ENCODE measurements around the gene SVOPL. TPM values are rescaled to one million over a fixed set of nuclear protein-coding genes. Genes with fewer than 3 reads are reported as not detected.

Gene SVOPL
- total RNA-seq, 2 donors from 2014 or later = not detected

DNA sequence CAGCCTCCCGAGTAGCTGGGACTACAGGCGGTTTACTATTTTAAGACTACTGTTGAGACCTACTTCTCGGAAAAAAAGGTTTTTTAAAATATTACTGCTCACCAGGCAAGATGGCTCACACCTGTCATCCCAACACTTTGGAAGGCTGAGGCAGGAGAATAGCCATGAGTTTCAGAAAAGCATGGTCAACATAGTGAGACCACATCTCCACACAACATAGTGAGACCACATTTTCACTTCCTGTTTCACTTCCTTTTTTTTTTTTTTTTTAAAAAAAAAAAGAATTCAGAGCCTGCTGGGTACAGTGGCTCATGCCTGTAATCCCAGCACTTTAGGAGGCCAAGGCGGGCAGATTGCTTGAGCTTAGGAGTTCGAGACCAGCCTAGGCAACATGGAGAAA is 46.5 kb downstream of the SVOPL start:
- WGBS, 2 donors = 88 to 90% methylated on average over 5 of the region's 5 CpGs
- Histone ChIP-seq H3K4me1 (no peaks in the 10 kb centered on the region), H3K36me3 (replicated peaks in 1 of 2; ENCODE audit: insufficient read depth in 1 of 2, low read depth in 2 of 2) (no peaks in the 10 kb centered on the region), H3K27ac (no peak overlapping the region), H3K4me3 (no peak overlapping the region), H3K27me3 (no peaks in the 10 kb centered on the region), H3K9me3 (no peaks in the 10 kb centered on the region)
- DNase-seq (no peak), ATAC-seq (no peak)
- intact Hi-C loops (cut with DNase I) = no loop called here
- TF ChIP-seq, protein P1, sequence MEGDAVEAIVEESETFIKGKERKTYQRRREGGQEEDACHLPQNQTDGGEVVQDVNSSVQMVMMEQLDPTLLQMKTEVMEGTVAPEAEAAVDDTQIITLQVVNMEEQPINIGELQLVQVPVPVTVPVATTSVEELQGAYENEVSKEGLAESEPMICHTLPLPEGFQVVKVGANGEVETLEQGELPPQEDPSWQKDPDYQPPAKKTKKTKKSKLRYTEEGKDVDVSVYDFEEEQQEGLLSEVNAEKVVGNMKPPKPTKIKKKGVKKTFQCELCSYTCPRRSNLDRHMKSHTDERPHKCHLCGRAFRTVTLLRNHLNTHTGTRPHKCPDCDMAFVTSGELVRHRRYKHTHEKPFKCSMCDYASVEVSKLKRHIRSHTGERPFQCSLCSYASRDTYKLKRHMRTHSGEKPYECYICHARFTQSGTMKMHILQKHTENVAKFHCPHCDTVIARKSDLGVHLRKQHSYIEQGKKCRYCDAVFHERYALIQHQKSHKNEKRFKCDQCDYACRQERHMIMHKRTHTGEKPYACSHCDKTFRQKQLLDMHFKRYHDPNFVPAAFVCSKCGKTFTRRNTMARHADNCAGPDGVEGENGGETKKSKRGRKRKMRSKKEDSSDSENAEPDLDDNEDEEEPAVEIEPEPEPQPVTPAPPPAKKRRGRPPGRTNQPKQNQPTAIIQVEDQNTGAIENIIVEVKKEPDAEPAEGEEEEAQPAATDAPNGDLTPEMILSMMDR (IDR thresholded peaks at IDR 0.05) = no peak
- TF ChIP-seq POLR2A (IDR thresholded peaks at IDR 0.05) = no peak

DNA sequence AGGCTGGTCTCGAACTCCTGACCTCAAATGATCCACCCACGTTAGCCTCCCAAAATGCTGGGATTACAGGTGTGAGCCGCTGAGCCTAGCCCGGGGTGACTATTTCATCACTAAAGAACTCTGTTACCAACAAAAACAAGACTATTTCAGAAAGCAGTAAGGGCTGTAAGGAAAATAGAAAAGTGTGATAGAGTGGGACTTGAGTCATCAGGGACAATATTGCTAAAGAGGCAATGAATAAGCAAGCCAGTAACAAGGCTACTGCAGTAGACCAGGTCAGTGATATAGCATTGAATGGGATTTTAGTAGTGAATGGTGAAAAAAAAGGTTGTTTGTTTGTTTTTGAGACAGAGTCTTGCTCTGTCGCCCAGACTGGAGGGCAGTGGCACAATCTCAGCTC is 51.7 kb downstream of the SVOPL start:
- no peak overlapping the region for H3K4me3 ChIP-seq
- WGBS, 2 donors = 81 to 84% methylated on average over 5 of the region's 5 CpGs
- no peak overlapping the region for H3K27ac ChIP-seq
- DNase-seq (no peak), ATAC-seq (no peak)
- intact Hi-C loops (cut with DNase I) = no loop called here
- H3K36me3 ChIP-seq (replicated peaks in 1 of 2; ENCODE audit: insufficient read depth in 1 of 2, low read depth in 2 of 2) = no peaks in the 10 kb centered on the region
- H3K9me3 ChIP-seq = no peaks in the 10 kb centered on the region
- TF ChIP-seq POLR2A (IDR thresholded peaks at IDR 0.05) = no peak
- TF ChIP-seq, protein P1 (IDR thresholded peaks at IDR 0.05) = no peak
- no peaks in the 10 kb centered on the region for H3K4me1 ChIP-seq
- H3K27me3 ChIP-seq = no peaks in the 10 kb centered on the region

DNA sequence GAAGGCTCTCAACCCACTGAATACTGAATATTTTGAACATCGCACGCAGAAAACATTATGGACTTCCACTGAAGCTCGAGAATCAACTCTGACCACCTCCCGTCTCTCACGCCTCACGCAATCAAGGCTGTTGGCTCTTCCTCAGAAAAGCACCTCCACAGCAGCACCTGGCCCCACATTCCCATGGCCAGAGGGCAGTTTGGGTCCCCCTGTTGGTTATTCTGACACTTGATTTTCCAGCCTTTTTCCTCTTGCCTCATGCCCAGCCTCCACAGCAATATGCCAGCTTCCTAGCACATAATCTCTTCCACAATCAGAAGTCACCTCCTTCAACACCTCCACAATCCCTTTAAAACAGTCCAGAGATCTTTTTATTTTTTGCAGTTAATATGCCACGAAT is 55.9 kb downstream of the SVOPL start:
- no peak for ATAC-seq
- 81 to 84% methylated on average over 7 of the region's 7 CpGs for WGBS, 2 donors
- intact Hi-C loops (cut with DNase I) = no loop called here

DNA sequence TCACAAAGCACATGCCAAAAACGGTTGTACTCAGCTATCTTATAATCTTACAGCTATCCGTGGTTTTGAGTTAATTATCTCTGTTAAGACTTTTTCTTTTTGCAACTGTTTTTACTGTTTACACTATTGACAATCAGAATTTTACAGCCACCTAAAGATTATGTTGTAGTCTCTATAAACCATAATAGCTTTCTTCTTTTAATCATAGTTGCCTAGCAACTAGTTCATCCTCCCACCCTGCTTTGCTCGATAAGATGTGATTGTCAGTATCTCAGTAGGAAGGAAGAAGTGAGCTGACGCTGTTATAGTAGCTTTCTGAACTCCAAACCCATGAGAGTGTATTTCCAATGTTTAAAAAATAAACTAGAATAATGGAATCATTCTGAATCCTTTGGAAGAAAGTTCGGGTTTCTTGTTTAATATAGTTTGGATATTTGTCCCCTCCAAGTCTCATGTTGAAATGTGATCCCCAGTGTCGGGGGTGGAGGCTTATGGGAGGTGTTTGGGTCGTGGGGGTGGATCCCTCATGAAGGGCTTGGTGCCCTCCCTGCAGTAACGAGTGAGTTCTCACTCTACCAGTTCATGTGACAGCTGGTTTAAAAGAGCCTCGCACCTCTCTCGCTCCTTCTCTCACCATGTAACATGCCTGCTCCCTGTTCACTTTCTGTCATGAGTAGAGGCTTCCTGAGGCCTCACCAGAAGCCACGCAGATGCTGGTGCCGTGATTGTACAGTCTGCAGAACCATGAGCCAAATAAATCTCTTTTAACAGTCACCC is 68.1 kb downstream of the SVOPL start:
- ATAC-seq = no peak
- no peak overlapping the region for H3K27ac ChIP-seq
- WGBS, 2 donors = 69 to 70% methylated on average over 12 of the region's 12 CpGs
- no peaks in the 10 kb centered on the region for H3K27me3 ChIP-seq
- intact Hi-C loops (cut with DNase I) = no loop called here
- H3K4me3 ChIP-seq = no peak overlapping the region
- H3K9me3 ChIP-seq = no peaks in the 10 kb centered on the region
- TF ChIP-seq POLR2A (IDR thresholded peaks at IDR 0.05) = no peak
- TF ChIP-seq, protein P1 (IDR thresholded peaks at IDR 0.05) = no peak
- no peaks in the 10 kb centered on the region for H3K36me3 ChIP-seq (replicated peaks in 1 of 2; ENCODE audit: insufficient read depth in 1 of 2, low read depth in 2 of 2)
- no peaks in the 10 kb centered on the region for H3K4me1 ChIP-seq
- no peak for DNase-seq

More for the DNA sequence above, 55.9 kb downstream of the SVOPL start:
- Histone ChIP-seq H3K9me3 (no peaks in the 10 kb centered on the region), H3K4me1 (no peaks in the 10 kb centered on the region), H3K36me3 (replicated peaks in 1 of 2; ENCODE audit: insufficient read depth in 1 of 2, low read depth in 2 of 2) (no peaks in the 10 kb centered on the region), H3K4me3 (no peak overlapping the region), H3K27ac (no peak overlapping the region), H3K27me3 (no peaks in the 10 kb centered on the region)
- TF ChIP-seq, protein P1 (IDR thresholded peaks at IDR 0.05) = peak in 4 of 7 experiments; percentile 15 to 37 (median 26)
- TF ChIP-seq POLR2A (IDR thresholded peaks at IDR 0.05) = no peak
- DNase-seq = peak in 2 of 4 donors; percentile 16 to 36

DNA sequence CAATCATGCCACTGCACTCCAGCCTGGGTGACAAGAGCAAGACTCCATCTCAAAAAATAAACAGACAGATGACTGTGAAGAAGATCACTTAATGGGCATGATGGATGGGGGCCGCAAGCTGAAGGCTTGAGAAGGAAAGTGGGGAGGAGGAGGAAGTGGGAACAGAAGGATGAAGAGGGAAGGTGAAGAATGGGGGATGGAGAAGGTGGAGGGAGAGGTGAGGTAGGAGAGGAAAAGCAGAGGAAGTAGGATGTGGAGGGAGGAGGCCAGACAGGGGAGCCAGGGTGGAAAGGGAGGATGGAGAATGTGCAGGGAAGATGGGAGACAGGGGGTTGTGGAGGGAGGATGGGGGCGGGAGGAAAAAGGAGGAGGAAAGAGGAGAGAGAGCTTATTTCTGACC is 68.8 kb downstream of the SVOPL start:
- Histone ChIP-seq H3K4me3 (no peak overlapping the region), H3K4me1 (no peaks in the 10 kb centered on the region), H3K36me3 (replicated peaks in 1 of 2; ENCODE audit: insufficient read depth in 1 of 2, low read depth in 2 of 2) (no peaks in the 10 kb centered on the region), H3K27me3 (no peaks in the 10 kb centered on the region), H3K9me3 (no peaks in the 10 kb centered on the region), H3K27ac (no peak overlapping the region)
- TF ChIP-seq POLR2A (IDR thresholded peaks at IDR 0.05) = no peak
- TF ChIP-seq, protein P1 (IDR thresholded peaks at IDR 0.05) = no peak
- DNase-seq (no peak), ATAC-seq (no peak)
- WGBS, 2 donors = 72 to 75% methylated on average over 2 of the region's 2 CpGs
- intact Hi-C loops (cut with DNase I) = no loop called here
